HepG2 (cell line): ENCODE data around the gene SMOC1. TPM values are rescaled to one million over a fixed set of nuclear protein-coding genes. Genes with fewer than 3 reads are reported as not detected.

ENCODE experiments used
- CBFB ChIP-seq: sonication (generic); formaldehyde crosslinking; IDR thresholded peaks from 2 replicates; pipeline ENCODE4 v1.4.0; 2020; ENCODE audit warnings: missing genetic modification reagents
- HES4 ChIP-seq: sonication (generic); formaldehyde crosslinking; IDR thresholded peaks from 2 replicates; pipeline ENCODE4 v1.9.0; 2021; ENCODE audit warnings: mild to moderate bottlenecking, missing genetic modification reagents, borderline replicate concordance
- HNF4A ChIP-seq: sonication (generic); formaldehyde crosslinking; IDR thresholded peaks from 2 replicates; pipeline ENCODE4 v1.4.0; 2020; ENCODE audit warnings: missing genetic modification reagents
- MTA3 ChIP-seq: sonication (generic); formaldehyde crosslinking; IDR thresholded peaks from 2 replicates; pipeline ENCODE4 v1.4.0; 2020; ENCODE audit warnings: missing genetic modification reagents
- NR2F2 ChIP-seq: IDR thresholded peaks from 2 replicates; pipeline ENCODE4 v1.6.1; 2012; ENCODE audit warnings: low read depth, inconsistent platforms, borderline replicate concordance
- NR2F6 ChIP-seq, 2 experiments: IDR thresholded peaks; 2 replicates each; pipeline ENCODE4 v1.6.1; 2016; ENCODE audit warnings: antibody characterized with exemption in 1 of 2, mild to moderate bottlenecking in 1 of 2
- RARA ChIP-seq: IDR thresholded peaks from 2 replicates; pipeline ENCODE4 v1.6.1; 2016; ENCODE audit warnings: missing genetic modification reagents, missing compliant biosample characterization
- ZMYM4 ChIP-seq: sonication (generic); formaldehyde crosslinking; IDR thresholded peaks from 2 replicates; pipeline ENCODE4 v1.8.1; 2023; ENCODE audit warnings: mild to moderate bottlenecking, missing genetic modification reagents
- ZNF30 ChIP-seq: sonication (generic); formaldehyde crosslinking; IDR thresholded peaks from 2 replicates; pipeline ENCODE4 v1.5.0; 2020; ENCODE audit warnings: mild to moderate bottlenecking, missing genetic modification reagents
- ZNF367 ChIP-seq: sonication (generic); formaldehyde crosslinking; IDR thresholded peaks from 2 replicates; pipeline ENCODE4 v1.4.0; 2020; ENCODE audit warnings: missing genetic modification reagents, borderline replicate concordance
- ZNF382 ChIP-seq: sonication (generic); formaldehyde crosslinking; IDR thresholded peaks from 2 replicates; pipeline ENCODE4 v1.5.0; 2020; ENCODE audit warnings: missing genetic modification reagents, mild to moderate bottlenecking, borderline replicate concordance
- polyA plus RNA-seq, 8 experiments: library from polyadenylated mRNA; depleted of rRNA in 3 of 8; stranded (reverse) in 7 of 8; unstranded in 1 of 8; fragments of >200 nt; fragmentation: Illumina TruSeq in 4 of 8; extraction: Trizol in 4 of 8; gene quantifications; 2 replicates each; pipeline versions ENCODE4 v1.2.1 to v1.2.3, GENCODE V29; 2011 to 2016; ENCODE audit warnings: low read depth in 4 of 8, missing spikeins in 1 of 8, mixed read lengths in 1 of 8; ENCODE audit not compliant: insufficient read depth in 1 of 8
- total RNA-seq, 5 experiments: library from RNA; depleted of rRNA; stranded (reverse); fragments of >200 nt; fragmentation: Illumina TruSeq; extraction: Trizol; gene quantifications; 2 replicates each; pipeline ENCODE4 v1.2.3, GENCODE V29; 2016; ENCODE audit warnings: low read depth in 1 of 5
- TF ChIP-seq, protein P1 (sequence below): sonication (generic); IDR thresholded peaks from 2 replicates; pipeline ENCODE4 v1.6.1; 2016; ENCODE audit warnings: low read depth, borderline replicate concordance
- TF ChIP-seq, protein P2 (sequence below), 2 experiments: sonication (generic) in 1 of 2; formaldehyde crosslinking in 1 of 2; IDR thresholded peaks; 2 replicates each; pipeline versions ENCODE4 v1.4.0 to v1.6.1; 2016 to 2020; ENCODE audit warnings: borderline replicate concordance in 1 of 2, low read depth in 1 of 2, mild to moderate bottlenecking in 1 of 2, missing genetic modification reagents in 1 of 2

SMOC1 gene
- total and polyA plus RNA-seq, 2 of the 13 experiments (the other 11 are each of a cell fraction or from before 2014, with no cell fraction given) = 17.8 to 35.6 TPM

- TF ChIP-seq ZNF30 (no peak), CBFB (CRISPR knock-in tag) (no peak), NR2F2 (peak; percentile 52; the same call in 1 of the 2 replicates), HES4 (CRISPR knock-in tag) (peak; percentile 28; the same call in 1 of the 2 replicates), MTA3 (CRISPR knock-in tag) (no peak), HNF4A (peak; percentile 36; the same call in 1 of the 2 replicates), ZMYM4 (CRISPR knock-in tag) (peak; percentile 39; the same call in 1 of the 2 replicates), ZNF367 (no peak), ZNF382 (CRISPR knock-in tag) (no peak), NR2F6 (IDR thresholded peaks at IDR 0.05) (peak; percentile 57), NR2F6 (CRISPR knock-in tag; IDR thresholded peaks at IDR 0.05) (peak; percentile 47; the same call in 1 of the 2 replicates), RARA (peak; percentile 62)
- TF ChIP-seq, protein P1, sequence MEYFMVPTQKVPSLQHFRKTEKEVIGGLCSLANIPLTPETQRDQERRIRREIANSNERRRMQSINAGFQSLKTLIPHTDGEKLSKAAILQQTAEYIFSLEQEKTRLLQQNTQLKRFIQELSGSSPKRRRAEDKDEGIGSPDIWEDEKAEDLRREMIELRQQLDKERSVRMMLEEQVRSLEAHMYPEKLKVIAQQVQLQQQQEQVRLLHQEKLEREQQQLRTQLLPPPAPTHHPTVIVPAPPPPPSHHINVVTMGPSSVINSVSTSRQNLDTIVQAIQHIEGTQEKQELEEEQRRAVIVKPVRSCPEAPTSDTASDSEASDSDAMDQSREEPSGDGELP = peak; percentile 81; the same call in 1 of the 2 replicates
- TF ChIP-seq, protein P2, sequence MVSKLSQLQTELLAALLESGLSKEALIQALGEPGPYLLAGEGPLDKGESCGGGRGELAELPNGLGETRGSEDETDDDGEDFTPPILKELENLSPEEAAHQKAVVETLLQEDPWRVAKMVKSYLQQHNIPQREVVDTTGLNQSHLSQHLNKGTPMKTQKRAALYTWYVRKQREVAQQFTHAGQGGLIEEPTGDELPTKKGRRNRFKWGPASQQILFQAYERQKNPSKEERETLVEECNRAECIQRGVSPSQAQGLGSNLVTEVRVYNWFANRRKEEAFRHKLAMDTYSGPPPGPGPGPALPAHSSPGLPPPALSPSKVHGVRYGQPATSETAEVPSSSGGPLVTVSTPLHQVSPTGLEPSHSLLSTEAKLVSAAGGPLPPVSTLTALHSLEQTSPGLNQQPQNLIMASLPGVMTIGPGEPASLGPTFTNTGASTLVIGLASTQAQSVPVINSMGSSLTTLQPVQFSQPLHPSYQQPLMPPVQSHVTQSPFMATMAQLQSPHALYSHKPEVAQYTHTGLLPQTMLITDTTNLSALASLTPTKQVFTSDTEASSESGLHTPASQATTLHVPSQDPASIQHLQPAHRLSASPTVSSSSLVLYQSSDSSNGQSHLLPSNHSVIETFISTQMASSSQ (IDR thresholded peaks at IDR 0.05; ENCODE audit: low read depth) = no peak
- TF ChIP-seq, protein P2 (CRISPR knock-in tag; IDR thresholded peaks at IDR 0.05; ENCODE audit: borderline replicate concordance) = 0 out of 2 replicates have a peak, but pooled peaks have one; percentile 4
These were observed 64.0 kb downstream of the SMOC1 start (continued) for GRCh38 chr14:69943084-69943780.
